GM21447 (cell line): ENCODE data around the gene ZNF865.
A peak's percentile ranks its signal among the peaks of the same experiment; 100 is the strongest.

Experiments
- ATAC-seq: cut with Tn5 transposase; IDR thresholded peaks from one replicate; pipeline ENCODE4 v1.9.1; 2021; ENCODE audit not compliant: unreplicated experiment

ZNF865 gene

GRCh38 chr19:55586976-55587668, 18.3 kb upstream of the ZNF865 start:
- peak; percentile 78 for ATAC-seq

- no peak for ATAC-seq
Observed at GRCh38 chr19:55588738-55589137, 16.7 kb upstream of the ZNF865 start.

- no peak for ATAC-seq
Observed at GRCh38 chr19:55590109-55590508, 15.3 kb upstream of the ZNF865 start.

GRCh38 chr19:55590617-55591016, 14.8 kb upstream of the ZNF865 start:
- ATAC-seq: no peak

- no peak for ATAC-seq
Observed at GRCh38 chr19:55591555-55591954, 13.9 kb upstream of the ZNF865 start.

GRCh38 chr19:55592391-55593090, 12.9 kb upstream of the ZNF865 start:
- ATAC-seq: no peak

GRCh38 chr19:55593096-55593772, 12.2 kb upstream of the ZNF865 start:
- no peak for ATAC-seq

GRCh38 chr19:55594996-55595545, 10.4 kb upstream of the ZNF865 start:
- no peak for ATAC-seq

GRCh38 chr19:55596304-55596703, 9.1 kb upstream of the ZNF865 start:
- no peak for ATAC-seq

- ATAC-seq: no peak
Observed at GRCh38 chr19:55597501-55597921, 7.9 kb upstream of the ZNF865 start.

- ATAC-seq: no peak
Observed at GRCh38 chr19:55598034-55598433, 7.4 kb upstream of the ZNF865 start.

GRCh38 chr19:55598719-55599467, 6.6 kb upstream of the ZNF865 start:
- ATAC-seq: peak; percentile 52

- ATAC-seq: peak; percentile 45
Observed at GRCh38 chr19:55599468-55599841, 6.0 kb upstream of the ZNF865 start, which contains the start of gene FIZ1. TSS of gene FIZ1 (minus strand) at chr19:55599517. CDS start at chr19:55597865, 1,652 bp downstream.

GRCh38 chr19:55599842-55600661, 5.4 kb upstream of the ZNF865 start, which contains the start of gene ZNF524:
TSS of gene ZNF524 (plus strand) at chr19:55600288. CDS start at chr19:55602113, 1,825 bp downstream.
- peak; percentile 43 for ATAC-seq

GRCh38 chr19:55600662-55601028, 4.8 kb upstream of the ZNF865 start:
- no peak for ATAC-seq

- ATAC-seq: no peak
Observed at GRCh38 chr19:55601084-55601483, 4.4 kb upstream of the ZNF865 start.

- no peak for ATAC-seq
Observed at GRCh38 chr19:55602104-55603001, 3.1 kb upstream of the ZNF865 start.

- no peak for ATAC-seq
Observed at GRCh38 chr19:55603115-55603514, 2.3 kb upstream of the ZNF865 start.
